ENCODE measurements around the gene ACBD7.

Gene ACBD7

DNA sequence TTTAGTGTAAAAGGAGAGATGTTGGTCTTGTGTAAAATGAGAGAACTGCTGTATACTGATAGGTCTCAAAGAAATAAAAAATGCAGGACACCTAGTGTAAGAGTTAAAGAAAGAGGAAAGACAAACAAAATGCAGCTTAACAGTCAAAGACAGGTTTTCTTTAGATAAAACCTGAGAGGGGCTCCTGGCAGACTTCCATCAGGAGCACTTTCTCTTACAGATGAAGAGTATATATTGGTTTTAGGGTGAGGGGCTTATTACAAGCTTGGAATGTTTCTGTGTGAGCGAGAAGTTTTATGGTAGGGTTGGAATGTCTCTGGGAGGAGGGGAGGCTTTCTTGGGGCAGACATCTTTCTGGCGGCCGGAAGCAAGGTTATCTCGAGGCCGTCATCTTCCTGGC lies 16.2 kb downstream of the ACBD7 start:
- no peak for DNase-seq (ENCODE audit: low read depth)
- no peak overlapping the region for H3K4me3 ChIP-seq (ENCODE audit: low read depth, low read length)
- TF ChIP-seq, protein P1, sequence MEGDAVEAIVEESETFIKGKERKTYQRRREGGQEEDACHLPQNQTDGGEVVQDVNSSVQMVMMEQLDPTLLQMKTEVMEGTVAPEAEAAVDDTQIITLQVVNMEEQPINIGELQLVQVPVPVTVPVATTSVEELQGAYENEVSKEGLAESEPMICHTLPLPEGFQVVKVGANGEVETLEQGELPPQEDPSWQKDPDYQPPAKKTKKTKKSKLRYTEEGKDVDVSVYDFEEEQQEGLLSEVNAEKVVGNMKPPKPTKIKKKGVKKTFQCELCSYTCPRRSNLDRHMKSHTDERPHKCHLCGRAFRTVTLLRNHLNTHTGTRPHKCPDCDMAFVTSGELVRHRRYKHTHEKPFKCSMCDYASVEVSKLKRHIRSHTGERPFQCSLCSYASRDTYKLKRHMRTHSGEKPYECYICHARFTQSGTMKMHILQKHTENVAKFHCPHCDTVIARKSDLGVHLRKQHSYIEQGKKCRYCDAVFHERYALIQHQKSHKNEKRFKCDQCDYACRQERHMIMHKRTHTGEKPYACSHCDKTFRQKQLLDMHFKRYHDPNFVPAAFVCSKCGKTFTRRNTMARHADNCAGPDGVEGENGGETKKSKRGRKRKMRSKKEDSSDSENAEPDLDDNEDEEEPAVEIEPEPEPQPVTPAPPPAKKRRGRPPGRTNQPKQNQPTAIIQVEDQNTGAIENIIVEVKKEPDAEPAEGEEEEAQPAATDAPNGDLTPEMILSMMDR (IDR thresholded peaks at IDR 0.05; ENCODE audit: low read depth, low read length, missing control alignments) = no peak

DNA sequence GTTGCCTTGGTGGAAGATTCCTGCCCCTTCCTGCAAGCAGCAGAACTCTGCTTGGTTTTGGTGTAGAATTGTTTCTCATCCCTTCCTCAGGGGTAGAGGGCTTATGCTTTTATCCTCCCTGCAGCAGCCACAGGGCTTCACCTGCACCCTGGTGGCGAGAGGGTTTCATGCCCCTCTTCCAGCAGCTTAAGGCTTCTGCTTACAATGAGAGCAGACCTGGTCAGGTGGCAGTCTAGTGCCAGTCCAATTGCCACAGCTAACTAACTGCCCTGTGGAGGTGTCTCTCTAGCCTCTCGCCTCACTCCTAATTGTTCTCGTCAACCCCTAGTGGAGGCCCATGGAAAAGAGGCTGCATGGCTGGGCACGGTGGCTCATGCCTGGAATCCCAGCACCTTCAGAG lies 19.3 kb downstream of the ACBD7 start:
- TF ChIP-seq, protein P1 (IDR thresholded peaks at IDR 0.05; ENCODE audit: low read depth, low read length, missing control alignments) = peak; percentile 2
- no peak for DNase-seq (ENCODE audit: low read depth)
- no peak overlapping the region for H3K4me3 ChIP-seq (ENCODE audit: low read depth, low read length)

DNA sequence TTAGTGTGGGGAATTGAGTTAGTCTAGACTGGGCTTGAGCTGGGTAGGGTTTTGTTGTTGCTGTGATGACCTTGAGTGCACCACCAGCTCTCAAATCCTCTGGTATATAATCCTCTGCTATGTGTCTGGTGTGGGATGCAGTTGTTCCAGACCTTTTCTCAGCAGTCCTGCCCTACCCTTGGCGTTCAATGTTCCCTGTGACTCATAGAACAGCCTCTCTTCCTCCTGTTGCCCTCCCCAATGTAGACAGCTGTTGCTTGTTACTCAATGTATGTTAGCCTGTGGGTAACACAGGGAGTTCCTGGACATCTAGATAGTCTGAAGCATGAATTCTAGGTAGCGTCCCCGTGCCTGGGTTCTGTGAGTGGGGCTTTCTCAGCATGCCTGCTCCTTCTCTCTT lies 19.8 kb downstream of the ACBD7 start:
- no peak overlapping the region for H3K4me3 ChIP-seq (ENCODE audit: low read depth, low read length)
- TF ChIP-seq, protein P1 (IDR thresholded peaks at IDR 0.05; ENCODE audit: low read depth, low read length, missing control alignments) = no peak
- no peak for DNase-seq (ENCODE audit: low read depth)

DNA sequence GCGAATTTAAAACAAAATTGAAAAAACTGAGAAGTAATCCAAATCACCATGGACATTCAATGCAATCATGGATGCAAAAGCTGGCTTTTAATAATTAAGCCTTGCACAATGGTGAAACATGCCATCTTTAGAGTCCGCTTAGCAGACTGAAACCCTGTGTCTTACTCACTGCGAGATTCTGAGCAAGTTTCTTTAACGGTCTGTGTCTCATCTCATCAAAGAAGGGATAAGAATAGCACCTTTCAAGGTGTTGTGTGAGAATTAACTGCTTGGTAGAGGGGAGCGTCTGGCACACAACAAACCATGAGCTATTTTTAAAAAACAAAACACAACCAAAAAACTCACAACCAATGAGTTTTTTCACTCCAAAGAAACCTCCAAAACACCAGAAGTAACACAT lies 21.4 kb downstream of the ACBD7 start:
- no peak overlapping the region for H3K4me3 ChIP-seq (ENCODE audit: low read depth, low read length)
- DNase-seq (ENCODE audit: low read depth) = no peak
- TF ChIP-seq, protein P1 (IDR thresholded peaks at IDR 0.05; ENCODE audit: low read depth, low read length, missing control alignments) = no peak

DNA sequence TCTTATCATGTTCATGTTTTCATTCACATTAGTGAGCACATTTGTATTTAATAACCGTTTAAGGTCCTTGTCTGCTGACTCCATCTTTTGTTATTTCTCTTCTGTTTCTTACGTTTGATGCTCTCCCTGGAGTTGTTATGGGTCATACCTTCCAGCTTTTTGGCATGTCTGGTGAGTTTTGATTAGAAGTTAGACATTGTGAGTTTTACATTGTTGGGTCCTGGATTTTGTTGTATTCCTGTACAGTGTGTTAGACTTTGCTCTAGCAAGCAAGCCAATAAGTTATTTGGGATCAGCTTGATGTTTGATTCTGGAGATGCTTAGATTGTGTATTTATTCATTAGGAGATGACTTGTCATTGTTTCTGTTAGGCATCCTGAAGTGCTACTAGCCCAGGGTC lies 27.9 kb downstream of the ACBD7 start:
- H3K4me3 ChIP-seq (ENCODE audit: low read depth, low read length) = no peak overlapping the region
- DNase-seq (ENCODE audit: low read depth) = no peak
- TF ChIP-seq, protein P1 (IDR thresholded peaks at IDR 0.05; ENCODE audit: low read depth, low read length, missing control alignments) = no peak

DNA sequence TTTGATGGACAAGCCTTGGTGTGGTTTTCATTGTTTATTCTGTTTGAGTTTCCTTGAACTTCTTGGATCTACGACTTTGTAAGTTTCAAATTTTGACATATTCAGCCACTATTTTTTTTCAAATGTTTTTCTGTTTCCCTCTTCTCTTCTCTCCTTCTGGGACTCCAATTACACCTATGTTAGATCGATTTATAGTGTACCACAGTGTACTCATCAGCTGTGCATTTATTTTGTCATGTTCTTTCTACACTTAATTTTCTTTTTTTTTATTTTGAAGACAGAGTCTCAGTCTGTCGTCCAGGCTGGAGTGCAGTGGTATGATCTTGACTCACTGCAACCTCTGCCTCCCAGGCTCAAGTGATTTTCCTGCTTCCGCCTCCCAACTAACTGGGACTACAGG lies 28.7 kb downstream of the ACBD7 start:
- H3K4me3 ChIP-seq (ENCODE audit: low read depth, low read length) = no peak overlapping the region
- DNase-seq (ENCODE audit: low read depth) = no peak
- TF ChIP-seq, protein P1 (IDR thresholded peaks at IDR 0.05; ENCODE audit: low read depth, low read length, missing control alignments) = no peak

DNA sequence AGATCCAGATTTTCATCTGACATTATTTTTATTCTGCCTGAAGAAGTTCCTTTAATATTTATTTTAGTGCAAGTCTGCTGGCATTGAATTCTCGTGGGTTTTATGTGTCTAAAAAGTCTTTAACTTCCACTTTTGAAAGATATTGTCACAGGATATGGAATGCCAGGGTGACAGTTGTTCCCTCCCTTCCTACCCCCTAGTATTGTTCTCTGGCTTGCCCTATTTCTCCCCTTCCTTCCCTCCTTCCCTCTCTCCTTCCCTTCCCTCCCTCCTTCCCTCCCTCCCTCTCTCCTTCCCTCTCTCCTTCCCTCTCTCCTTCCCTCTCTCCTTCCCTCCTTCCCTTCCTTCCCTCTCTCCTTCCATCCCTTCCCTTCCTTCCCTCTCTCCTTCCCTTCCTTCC lies 29.9 kb downstream of the ACBD7 start:
- TF ChIP-seq, protein P1 (IDR thresholded peaks at IDR 0.05; ENCODE audit: low read depth, low read length, missing control alignments) = no peak
- H3K4me3 ChIP-seq (ENCODE audit: low read depth, low read length) = no peak overlapping the region
- no peak for DNase-seq (ENCODE audit: low read depth)
